HUES48 (cell line): ENCODE measurements around the gene KCNIP4.

Source experiments
- H3K27ac ChIP-seq: one replicate; pipeline ENCODE4 v1.7.0; 2013; ENCODE audit warnings: low read depth, low read length, inconsistent platforms
- H3K27me3 ChIP-seq: 2 replicates; pipeline ENCODE4 v1.6.1; 2013; ENCODE audit warnings: mild to moderate bottlenecking, low read length; ENCODE audit not compliant: control insufficient read depth, insufficient read depth
- H3K36me3 ChIP-seq: 2 replicates; pipeline ENCODE4 v1.6.1; 2013; ENCODE audit warnings: low read length; ENCODE audit not compliant: control insufficient read depth, insufficient read depth
- H3K4me1 ChIP-seq: 2 replicates; pipeline ENCODE4 v1.6.1; 2013; ENCODE audit warnings: mild to moderate bottlenecking, low read length; ENCODE audit not compliant: control insufficient read depth, insufficient read depth
- H3K4me3 ChIP-seq: 2 replicates; pipeline ENCODE4 v1.5.1; 2013; ENCODE audit warnings: mild to moderate bottlenecking, low read depth, low read length
- H3K9ac ChIP-seq: 2 replicates; pipeline ENCODE4 v1.6.1; 2013; ENCODE audit warnings: mild to moderate bottlenecking, low read depth, low read length, moderate library complexity
- H3K9me3 ChIP-seq: 2 replicates; pipeline ENCODE4 v1.6.1; 2013; ENCODE audit warnings: low read length; ENCODE audit not compliant: control insufficient read depth, insufficient read depth

KCNIP4 gene

GRCh38 chr4:21901831-21902230, 46.7 kb downstream of the KCNIP4 start:
- no peak overlapping the region for H3K27ac ChIP-seq
- no peaks in the 10 kb centered on the region for H3K9me3 ChIP-seq
- no peak overlapping the region for H3K4me3 ChIP-seq
- no peaks in the 10 kb centered on the region for H3K4me1 ChIP-seq
- no peaks in the 10 kb centered on the region for H3K27me3 ChIP-seq
- no peak overlapping the region for H3K9ac ChIP-seq
- no peaks in the 10 kb centered on the region for H3K36me3 ChIP-seq

- no peak overlapping the region for H3K4me3 ChIP-seq
- no peaks in the 10 kb centered on the region for H3K36me3 ChIP-seq
- no peak overlapping the region for H3K27ac ChIP-seq
- H3K9me3 ChIP-seq, result no peaks in the 10 kb centered on the region
- H3K27me3 ChIP-seq, result no peaks in the 10 kb centered on the region
- no peaks in the 10 kb centered on the region for H3K4me1 ChIP-seq
- H3K9ac ChIP-seq, result no peak overlapping the region
Observed at GRCh38 chr4:21901281-21901680, 47.3 kb downstream of the KCNIP4 start.

- Histone ChIP-seq H3K9me3 (no peaks in the 10 kb centered on the region), H3K4me3 (no peak overlapping the region), H3K36me3 (no peaks in the 10 kb centered on the region), H3K27me3 (no peaks in the 10 kb centered on the region), H3K27ac (no peak overlapping the region), H3K4me1 (no peaks in the 10 kb centered on the region), H3K9ac (no peak overlapping the region)
Observed at GRCh38 chr4:21900211-21900610, 48.4 kb downstream of the KCNIP4 start.

GRCh38 chr4:21898101-21898500, 50.5 kb downstream of the KCNIP4 start:
- H3K4me1 ChIP-seq, result no peaks in the 10 kb centered on the region
- no peak overlapping the region for H3K9ac ChIP-seq
- no peaks in the 10 kb centered on the region for H3K9me3 ChIP-seq
- H3K27me3 ChIP-seq, result no peaks in the 10 kb centered on the region
- no peak overlapping the region for H3K4me3 ChIP-seq
- no peaks in the 10 kb centered on the region for H3K36me3 ChIP-seq
- H3K27ac ChIP-seq, result no peak overlapping the region

- no peak overlapping the region for H3K9ac ChIP-seq
- H3K27ac ChIP-seq, result no peak overlapping the region
- H3K36me3 ChIP-seq, result no peaks in the 10 kb centered on the region
- H3K4me3 ChIP-seq, result no peak overlapping the region
- H3K9me3 ChIP-seq, result no peaks in the 10 kb centered on the region
- no peaks in the 10 kb centered on the region for H3K27me3 ChIP-seq
- no peaks in the 10 kb centered on the region for H3K4me1 ChIP-seq
Observed at GRCh38 chr4:21896767-21897166, 51.8 kb downstream of the KCNIP4 start.

GRCh38 chr4:21893136-21893535, 55.4 kb downstream of the KCNIP4 start:
- Histone ChIP-seq H3K9me3 (no peaks in the 10 kb centered on the region), H3K36me3 (no peaks in the 10 kb centered on the region), H3K4me3 (no peak overlapping the region), H3K9ac (no peak overlapping the region), H3K4me1 (no peaks in the 10 kb centered on the region), H3K27ac (no peak overlapping the region), H3K27me3 (no peaks in the 10 kb centered on the region)

GRCh38 chr4:21890231-21890630, 58.3 kb downstream of the KCNIP4 start:
- H3K9ac ChIP-seq, result no peak overlapping the region
- H3K27ac ChIP-seq, result no peak overlapping the region
- H3K4me3 ChIP-seq, result no peak overlapping the region
- H3K36me3 ChIP-seq, result no peaks in the 10 kb centered on the region
- no peaks in the 10 kb centered on the region for H3K27me3 ChIP-seq
- H3K4me1 ChIP-seq, result no peaks in the 10 kb centered on the region
- H3K9me3 ChIP-seq, result no peaks in the 10 kb centered on the region

GRCh38 chr4:21888195-21888976, 60.2 kb downstream of the KCNIP4 start:
- no peaks in the 10 kb centered on the region for H3K27me3 ChIP-seq
- H3K4me1 ChIP-seq, result no peaks in the 10 kb centered on the region
- H3K4me3 ChIP-seq, result no peak overlapping the region
- no peaks in the 10 kb centered on the region for H3K9me3 ChIP-seq
- H3K9ac ChIP-seq, result no peak overlapping the region
- no peak overlapping the region for H3K27ac ChIP-seq
- no peaks in the 10 kb centered on the region for H3K36me3 ChIP-seq

- Histone ChIP-seq H3K4me1 (no peaks in the 10 kb centered on the region), H3K4me3 (no peak overlapping the region), H3K27me3 (no peaks in the 10 kb centered on the region), H3K27ac (no peak overlapping the region), H3K9ac (no peak overlapping the region), H3K36me3 (no peaks in the 10 kb centered on the region), H3K9me3 (no peaks in the 10 kb centered on the region)
Observed at GRCh38 chr4:21887481-21887880, 61.1 kb downstream of the KCNIP4 start.

GRCh38 chr4:21885770-21886169, 62.8 kb downstream of the KCNIP4 start:
- H3K27me3 ChIP-seq, result no peaks in the 10 kb centered on the region
- no peak overlapping the region for H3K27ac ChIP-seq
- H3K36me3 ChIP-seq, result no peaks in the 10 kb centered on the region
- H3K4me3 ChIP-seq, result no peak overlapping the region
- no peaks in the 10 kb centered on the region for H3K9me3 ChIP-seq
- no peak overlapping the region for H3K9ac ChIP-seq
- no peaks in the 10 kb centered on the region for H3K4me1 ChIP-seq

GRCh38 chr4:21885241-21885640, 63.3 kb downstream of the KCNIP4 start:
- Histone ChIP-seq H3K27me3 (no peaks in the 10 kb centered on the region), H3K9ac (no peak overlapping the region), H3K9me3 (no peaks in the 10 kb centered on the region), H3K27ac (no peak overlapping the region), H3K4me1 (no peaks in the 10 kb centered on the region), H3K36me3 (no peaks in the 10 kb centered on the region), H3K4me3 (no peak overlapping the region)
